HG03342 (cell line): ENCODE data around the gene LCNL1.
"Not testable (repeated sequence)": the region's sequence is repeated elsewhere in the genome, so short reads cannot be mapped to it uniquely, and the experiment has no call there.

ENCODE experiments used
- ATAC-seq: cut with Tn5 transposase; IDR thresholded peaks from one replicate; pipeline ENCODE4 v1.9.1; 2021; ENCODE audit warnings: mild to moderate bottlenecking, moderate library complexity; ENCODE audit not compliant: unreplicated experiment

Gene LCNL1

DNA sequence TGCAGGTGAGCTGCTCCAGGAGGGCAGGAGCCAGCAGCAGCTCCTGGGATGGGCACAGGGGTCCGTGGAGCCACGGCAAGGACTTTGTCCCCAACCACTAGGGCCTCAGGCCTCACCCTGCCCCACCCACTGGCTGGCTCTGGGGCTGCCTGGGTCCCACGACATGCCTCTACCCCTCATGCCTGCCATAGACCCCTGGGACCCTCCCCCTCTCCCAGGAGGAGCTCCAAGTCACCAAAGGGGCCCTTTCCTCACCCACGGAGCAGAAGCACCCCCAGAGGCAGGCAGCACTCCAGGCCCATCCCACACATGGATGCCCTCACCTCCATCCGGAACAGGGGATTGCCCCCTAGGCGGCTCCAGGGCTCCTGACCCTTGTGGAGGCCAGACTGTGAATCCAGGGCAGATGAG lies 38.8 kb downstream of the LCNL1 start:
- ATAC-seq, result no peak

DNA sequence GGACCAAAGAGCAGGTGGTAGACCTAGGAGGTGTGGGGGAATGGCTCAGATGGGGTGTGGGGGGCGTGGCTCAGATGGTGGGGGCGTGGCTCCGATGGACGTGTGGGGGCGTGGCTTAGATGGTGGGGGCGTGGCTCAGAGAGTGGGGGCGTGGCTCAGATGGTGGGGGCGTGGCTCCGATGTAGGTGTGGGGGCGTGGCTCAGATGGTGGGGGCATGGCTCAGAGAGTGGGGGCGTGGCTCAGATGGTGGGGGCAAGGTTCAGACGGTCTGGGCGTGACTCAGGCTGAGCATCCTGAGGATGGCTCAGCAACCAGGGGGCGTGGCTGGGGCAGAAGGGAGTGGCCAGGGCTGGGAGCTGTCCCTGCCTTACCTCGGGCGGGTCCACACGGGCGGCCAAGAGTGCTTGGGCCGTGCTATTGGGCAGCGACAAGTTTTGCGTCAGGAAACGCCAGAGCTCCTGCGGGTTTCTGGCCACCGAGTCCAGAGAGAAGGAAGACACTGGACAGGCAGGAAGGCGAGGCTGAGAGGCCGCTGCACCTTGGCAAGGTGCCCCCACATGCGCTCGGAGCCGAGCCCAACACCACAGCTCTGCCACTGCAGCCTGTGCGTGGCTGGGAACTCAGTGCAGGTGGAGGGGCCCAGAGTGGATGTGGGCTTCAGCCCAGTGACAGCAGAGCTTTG lies 39.3 kb downstream of the LCNL1 start:
- no peak for ATAC-seq

DNA sequence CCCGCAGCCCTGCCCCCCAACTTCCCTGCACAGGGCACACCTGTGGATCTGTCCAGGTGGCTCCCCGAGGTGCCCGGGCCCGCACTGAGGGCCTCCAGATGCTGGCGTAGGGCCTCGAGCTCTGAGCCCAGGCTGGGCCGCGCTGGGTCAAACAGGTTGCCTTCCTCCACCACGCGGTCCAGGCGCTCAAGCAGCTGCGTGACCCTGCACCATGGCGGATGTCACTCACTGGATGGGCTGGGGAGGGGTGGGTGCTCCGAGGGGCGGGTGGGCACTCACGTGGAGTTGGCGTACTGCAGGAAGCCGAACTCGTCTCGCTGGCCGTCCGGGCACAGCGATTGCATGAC lies 39.8 kb downstream of the LCNL1 start:
- ATAC-seq, result no peak

DNA sequence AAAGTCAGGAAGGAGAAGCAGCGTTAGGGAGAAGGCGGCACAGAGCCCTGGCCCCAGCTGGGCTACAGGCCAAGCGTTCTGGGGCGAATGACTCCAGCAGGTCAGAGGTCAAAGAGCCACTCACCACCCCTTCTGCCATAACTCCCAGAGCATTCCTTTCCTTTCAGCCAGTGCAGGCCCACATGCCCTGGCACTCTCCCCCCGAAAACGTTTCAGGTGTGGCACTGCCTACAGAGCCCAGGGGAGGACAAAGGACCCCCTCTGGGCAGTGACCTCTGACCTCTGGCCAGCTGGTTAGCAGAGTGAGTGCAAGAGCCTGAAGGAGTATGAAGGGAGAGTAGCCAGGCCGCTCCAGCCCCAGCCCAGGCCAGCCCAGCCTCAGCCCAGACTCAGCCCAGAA lies 40.4 kb downstream of the LCNL1 start:
- ATAC-seq, result no peak

DNA sequence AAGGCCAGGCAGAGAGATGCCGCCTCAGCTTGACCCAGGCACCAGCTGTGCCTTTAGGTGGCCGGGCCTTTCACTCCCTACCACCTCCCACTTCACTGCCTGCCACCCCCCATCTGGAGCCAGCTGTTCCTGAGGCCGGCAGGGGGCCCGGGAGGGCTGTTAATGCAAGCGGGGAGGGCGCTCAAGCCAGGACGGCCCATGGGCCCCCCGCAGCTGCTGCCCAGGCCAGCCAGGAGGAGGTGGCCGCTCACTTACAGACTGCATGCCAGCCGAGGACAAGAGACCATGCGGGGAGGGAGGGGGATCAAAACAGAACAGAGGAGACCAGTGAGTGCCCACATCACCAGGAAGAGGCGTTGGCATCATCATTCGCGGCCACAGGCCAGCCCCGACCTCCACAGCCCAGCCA lies 40.8 kb downstream of the LCNL1 start:
- no peak for ATAC-seq

DNA sequence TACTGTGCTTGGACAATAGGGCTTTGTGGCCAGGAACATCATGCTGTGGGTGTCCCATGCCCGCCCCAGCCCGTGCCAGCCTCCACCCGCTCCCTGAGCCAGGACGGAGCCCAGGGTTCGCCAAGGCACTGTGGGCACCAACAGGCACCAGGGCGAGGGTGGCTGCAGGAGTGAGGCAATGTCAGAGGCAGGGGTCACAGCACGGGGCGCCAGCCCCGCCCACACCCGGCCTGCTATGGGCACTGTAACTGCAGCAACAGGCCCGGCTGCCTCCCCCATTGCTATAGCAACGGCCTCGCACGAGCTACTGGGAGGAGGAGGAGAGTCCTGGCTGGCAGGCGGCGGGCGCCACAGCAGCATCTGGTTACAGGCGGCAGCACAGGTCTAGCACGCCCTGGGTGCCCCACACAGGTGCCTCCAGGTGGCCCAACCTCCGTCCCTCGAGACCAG lies 42.7 kb downstream of the LCNL1 start:
- no peak for ATAC-seq

DNA sequence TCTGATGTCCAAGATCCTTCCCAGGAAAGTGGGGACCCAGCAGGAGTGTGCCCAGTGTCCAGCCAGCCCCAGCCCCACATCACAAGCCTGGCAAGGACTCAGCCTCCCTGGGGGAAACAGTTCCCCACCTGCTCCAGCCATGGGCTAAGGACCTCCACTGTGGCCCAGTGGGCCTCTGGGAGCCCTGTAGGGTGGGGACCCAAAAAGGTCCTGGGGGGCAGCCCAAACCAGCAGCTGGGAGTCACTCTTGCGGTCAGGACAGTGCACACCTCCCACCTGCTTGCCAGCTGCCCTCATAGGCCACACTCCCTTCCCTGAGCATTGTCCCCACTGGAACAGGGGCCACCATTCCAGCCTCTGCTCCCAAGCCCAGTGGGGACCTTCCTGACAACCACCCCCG lies 43.6 kb downstream of the LCNL1 start:
- no peak for ATAC-seq

DNA sequence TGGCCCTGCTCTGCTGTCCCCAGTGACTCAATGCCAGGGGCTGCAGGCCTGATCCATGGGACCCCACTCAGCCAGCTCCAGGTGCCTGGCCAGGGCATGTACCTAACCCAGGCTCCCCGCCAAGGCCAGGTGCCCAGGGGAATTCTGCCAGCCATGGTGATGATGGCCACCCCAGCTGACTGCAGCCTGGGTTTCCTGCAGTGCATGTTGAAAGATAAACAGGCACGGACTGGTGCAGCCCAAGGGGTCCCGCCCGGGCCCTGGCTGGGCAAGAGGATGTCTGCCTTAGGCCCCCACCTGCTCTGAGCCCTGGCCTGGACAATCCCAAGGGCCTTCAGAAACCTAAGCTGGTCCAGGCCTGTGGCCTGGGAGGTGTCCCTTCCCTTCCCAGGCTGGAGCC lies 44.0 kb downstream of the LCNL1 start:
- no peak for ATAC-seq

DNA sequence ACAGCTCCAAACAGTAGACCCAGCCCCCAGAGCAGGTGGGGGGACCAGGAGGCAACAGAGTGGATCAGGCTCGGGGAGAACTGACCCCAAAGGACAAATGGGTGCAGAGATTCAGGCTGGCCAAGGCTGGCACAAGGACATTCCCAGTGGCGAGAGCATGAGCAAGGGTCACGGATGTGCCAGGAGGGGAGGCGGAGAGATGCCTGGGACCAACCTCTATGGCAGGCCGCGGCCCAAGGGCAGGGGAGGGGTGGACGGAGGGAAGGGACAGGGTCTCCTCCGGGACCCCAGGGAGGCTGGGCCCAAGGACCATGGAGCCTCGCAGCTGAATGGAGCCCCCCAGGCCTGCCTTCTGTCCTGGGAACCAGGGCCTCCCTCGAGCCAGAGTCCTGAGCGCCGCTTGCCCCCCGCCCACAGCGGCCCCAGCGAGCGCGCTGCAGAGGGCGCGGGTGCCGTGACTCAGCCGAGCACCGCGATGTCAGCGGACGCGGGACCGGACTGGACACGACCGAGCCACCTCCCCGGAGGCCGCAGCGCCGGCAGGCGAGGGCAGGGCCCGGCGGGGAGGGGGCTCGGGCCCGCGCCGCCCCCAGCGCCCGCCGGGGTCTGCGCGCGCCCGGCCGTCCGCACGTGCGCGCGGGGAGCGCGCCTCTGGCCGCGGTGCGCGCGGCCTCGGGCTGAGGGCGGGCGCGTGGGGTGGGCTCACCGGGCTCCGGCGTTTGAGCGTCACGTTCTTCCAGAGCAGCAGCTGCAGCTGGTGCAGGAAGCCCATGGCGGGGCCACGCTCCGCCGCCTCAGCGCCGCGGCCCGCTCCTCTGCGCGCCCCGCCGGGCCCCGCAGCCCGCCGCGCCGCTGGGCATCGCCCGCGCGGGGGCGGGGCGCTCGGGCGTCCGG lies 44.8 kb downstream of the LCNL1 start, which contains the start of gene ABCA2:
ABCA2 (minus strand) TSS at position 869 of the 894 bp plus-strand sequence; CDS start at position 772, 97 bp downstream.
- no peak for ATAC-seq

DNA sequence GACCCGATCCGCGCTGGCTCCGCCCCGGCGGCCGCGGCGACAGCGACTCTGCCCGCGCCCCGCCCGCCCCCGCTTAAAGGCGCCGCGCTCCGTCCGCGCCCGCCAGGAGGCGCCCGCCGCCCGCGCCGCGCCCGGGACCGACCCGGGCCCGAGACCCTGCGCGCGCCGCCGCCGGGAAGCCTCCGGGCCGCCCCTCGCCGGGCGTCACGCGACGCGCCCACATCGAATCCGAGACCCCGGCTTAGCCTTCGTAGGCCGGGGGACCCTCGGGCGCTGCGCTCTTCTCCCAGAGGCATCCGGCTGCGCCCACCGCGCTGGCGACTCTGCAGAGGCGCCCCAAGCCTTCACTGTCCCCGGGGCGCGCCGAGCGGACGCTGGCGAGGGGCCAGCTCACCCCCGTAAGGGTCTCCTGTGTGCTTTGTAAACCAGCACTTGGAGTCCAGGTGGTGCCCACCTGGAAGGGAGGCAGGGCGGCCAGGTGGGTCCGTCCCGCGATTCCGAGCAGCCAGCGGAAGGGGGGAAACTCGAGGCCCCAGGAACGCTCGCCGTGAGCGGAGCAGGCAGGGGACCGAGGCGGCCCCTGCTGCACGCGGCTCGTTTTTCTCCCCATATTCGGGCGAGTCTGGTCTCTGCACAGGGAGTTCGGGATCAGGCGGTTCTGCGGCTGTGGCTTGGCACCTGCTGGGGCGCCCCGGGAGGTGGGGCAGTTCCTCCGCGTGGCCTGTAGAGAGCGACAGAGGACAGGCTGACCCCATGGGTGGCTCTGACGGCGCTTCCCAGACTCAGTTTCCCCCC lies 45.7 kb downstream of the LCNL1 start:
- peak; percentile 48 for ATAC-seq

DNA sequence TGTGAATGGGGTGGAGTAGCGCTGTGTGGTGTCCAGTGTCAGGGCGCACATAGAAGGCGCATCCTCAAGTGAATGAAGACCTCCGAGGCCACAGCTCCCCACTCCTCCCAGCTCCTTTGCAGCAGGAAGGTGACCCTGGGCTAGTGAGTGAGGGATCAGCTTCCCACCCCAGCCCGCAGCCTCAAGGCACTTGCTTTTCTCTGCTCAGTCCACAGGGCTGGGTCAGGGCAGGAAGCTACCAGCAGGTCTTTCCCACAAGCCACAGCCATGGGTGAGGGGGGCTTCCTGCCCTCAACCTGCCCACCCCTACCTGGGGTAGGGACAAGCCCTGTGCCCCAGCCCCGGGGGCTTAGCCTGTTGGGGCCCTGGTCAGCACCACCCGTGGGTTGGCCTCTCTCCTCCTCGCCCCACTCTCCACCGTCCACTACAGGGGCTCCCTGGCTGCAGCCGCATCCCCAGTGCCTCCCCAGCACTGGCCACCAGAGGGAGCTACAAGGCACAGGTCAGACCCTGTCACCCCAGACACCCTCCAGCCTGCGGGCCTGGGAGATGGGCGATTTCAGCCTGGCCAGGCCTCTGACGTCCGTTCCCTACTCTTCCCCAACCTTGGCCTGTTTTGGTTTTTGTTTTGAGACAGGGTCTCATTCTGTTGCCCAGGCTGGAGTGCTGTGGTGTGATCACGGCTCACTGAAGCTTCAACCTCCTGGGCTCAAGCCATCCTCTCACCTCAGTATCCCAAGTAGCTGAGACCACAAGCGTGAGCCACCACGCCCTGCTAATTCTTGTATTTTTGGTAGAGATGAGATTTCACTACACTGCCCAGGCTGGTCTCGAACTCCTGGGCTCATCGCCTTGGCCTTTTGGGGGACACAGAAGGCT lies 46.5 kb downstream of the LCNL1 start:
- ATAC-seq, result no peak

DNA sequence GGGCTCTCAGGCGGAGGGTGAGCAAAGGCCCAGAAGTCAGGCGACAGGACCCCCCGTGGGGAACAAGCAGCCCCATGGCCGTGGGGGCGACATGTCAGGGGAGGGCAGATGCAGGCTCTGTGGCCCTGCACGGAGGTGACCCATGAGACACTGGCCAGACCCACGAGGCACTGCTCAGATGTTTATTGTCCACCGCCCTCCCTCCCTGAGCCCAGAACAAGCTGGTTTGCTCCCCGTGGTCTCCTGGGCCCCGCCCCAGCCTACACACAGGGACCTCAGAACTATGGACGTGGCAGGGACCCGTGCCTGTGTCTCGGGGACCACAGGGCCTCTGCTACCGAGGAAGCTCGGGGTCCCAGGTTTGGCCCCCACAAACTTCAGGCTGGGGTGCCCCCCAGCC lies 47.2 kb downstream of the LCNL1 start:
- no peak for ATAC-seq

DNA sequence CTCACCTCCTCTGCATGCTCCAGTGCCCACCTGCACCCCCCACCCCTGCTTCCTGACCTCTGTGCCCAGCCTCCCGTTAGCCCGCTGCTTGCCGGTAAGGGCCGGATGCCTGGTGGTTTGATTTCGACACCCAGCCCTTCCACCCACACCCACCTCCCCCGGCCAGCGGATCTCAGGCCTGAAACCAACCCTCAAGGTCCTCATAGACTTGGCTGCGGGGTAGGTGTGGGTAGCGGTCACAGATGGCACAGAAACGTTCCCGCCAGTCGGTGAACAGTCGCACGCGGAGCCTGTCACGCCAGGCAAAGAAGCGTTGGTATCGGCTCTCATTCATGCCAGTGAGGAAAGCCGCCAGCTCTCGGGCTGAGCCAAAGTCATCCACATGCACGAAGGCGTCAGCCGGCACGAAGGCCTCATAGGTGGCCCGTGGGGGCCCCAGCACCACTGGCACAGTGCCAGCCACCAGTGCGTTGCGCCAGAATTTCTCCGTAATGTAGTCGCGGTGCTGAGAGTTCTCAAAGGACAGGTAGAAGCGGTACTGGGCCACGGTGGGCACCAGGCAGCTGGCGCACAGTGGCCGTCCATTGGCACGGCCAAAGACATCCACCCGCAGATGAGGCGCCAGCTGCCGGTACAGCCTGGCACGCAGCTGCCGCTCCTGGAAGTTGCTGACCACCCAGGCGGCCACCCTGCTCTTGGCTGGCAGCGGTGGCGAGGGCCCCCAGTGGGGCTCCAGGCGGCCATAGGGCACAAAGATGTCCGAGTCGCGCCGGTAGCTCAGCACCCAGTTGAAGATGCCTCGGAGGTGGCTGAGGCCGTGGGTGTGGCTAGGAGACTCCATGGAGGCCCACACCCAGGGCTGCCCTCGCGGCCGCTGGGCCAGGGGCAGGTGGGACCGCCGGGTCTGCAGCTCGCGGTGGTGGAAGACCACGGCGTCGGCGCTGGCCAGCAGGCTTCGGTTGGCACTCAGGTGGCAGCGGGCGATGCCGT lies 48.0 kb downstream of the LCNL1 start:
- no peak for ATAC-seq

DNA sequence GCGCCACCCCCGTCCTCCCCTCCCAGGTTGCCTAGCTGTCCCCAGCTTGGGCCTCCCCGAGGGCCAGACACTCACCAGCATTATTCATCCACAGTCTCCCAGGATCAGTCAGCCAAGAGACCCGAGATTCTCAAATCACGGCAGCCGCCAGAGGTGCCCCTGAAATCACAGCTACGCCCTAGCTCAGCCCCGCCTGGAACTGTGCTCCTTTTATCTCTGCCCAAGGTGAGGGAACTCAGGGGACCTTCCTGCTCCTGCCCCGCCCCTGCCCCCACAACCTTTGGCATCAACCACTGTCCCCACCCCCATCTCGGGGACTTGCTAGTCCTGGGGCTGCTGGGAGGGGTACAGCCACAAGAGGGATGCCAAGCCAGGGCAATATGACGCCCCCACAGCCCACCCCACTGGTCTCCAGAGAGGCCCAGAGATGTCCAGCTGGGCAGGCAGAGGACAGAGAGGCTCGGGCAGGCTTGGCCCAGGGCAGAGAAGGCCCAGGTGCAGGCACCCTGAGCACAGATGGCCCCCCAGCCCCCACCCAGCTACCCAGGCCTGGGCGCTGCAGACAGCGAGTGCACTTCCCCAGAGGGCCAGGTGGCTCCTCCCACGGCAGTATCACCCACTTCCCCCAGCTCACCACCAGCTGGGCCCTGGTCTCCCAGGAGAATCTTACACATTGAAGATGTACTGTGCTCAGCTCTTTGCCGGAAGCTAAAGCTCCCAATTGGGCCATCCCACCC lies 49.3 kb downstream of the LCNL1 start, which contains the start of gene FUT7:
FUT7 (minus strand) TSS at position 185 of the 737 bp plus-strand sequence; CDS start at position 88, 97 bp downstream.
- no peak for ATAC-seq

DNA sequence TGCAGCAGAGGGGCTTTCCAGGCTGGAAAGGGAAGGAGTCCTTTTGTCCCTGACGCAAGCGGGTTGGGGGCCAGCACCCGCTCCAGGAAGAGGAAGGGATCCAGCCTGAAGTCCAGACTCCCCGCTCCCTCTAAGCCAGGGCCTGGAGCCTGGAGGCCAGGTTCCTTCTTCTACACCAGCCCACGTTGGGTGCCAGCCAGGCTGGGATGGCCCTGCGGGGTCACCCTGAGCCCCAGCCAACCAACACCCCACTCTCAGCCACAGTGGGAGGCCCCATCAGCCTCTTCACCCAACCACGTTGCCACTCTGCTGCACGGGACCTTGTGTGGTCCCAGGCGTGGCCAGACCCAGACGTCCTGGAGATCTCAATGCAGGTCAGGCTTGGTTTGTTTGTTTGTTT lies 50.1 kb downstream of the LCNL1 start:
- no peak for ATAC-seq

DNA sequence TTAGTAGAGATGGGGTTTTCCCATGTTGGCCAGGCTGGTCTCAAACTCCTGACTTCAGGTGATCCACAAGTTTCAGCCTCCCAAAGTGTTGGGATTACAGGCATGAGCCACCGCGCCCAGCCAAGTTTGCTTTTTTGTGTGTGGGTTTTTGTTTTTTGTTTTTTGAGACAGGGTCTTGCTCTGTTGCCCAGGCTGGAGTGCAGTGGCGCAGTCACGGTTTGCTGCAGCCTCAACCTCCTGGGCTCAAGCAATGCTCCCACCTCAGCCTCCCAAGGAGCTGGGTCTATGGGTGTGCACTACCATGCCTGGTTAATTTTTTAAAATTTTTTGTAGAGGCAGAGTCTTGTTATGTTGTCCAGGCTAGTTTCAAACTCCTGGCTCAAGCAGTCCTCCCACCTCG lies 50.7 kb downstream of the LCNL1 start:
- not testable (repeated sequence) for ATAC-seq

DNA sequence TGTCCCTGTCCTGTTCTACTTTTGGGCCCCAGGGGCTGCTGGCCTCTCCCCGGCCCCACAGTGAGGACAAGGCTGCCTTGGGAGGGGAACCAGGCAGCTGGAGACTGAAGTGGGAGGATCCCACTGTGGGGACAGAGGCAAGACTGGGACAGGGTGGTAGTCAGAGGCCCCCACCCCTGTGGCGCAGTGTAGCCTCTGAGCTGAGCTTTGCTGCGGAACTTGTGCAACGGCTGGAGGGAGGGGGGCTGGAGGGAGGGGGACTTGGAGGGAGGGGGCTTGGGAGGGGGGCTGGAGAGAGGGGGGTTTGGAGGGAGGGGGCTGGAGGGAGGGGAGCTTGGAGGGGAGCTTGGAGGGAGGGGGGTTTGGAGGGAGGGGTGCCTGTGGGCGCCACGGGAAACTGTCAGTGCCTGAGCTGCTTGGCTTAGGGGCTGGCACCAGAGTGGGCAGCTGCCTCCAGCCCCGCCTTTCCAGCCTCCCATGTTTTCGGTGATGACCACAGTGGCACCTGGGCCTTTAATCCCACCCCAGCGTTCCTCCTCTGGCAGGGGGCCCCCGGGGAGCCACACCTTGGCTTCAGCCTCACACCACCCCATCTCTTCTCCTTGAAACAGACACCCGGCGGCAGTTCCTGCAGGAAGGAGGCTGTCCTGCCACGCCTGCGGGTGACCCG lies 51.4 kb downstream of the LCNL1 start:
- no peak for ATAC-seq
